ENCODE results near the gene PBX3.
A peak's percentile ranks its signal among the peaks of the same experiment; 100 is the strongest.
"Not testable (repeated sequence)": the region's sequence is repeated elsewhere in the genome, so short reads cannot be mapped to it uniquely, and the experiment has no call there.

The PBX3 gene

GRCh38 chr9:125778538-125779219, 31.5 kb downstream of the PBX3 start:
- not testable (repeated sequence) for DNase-seq (ENCODE audit: low read depth)

DNA sequence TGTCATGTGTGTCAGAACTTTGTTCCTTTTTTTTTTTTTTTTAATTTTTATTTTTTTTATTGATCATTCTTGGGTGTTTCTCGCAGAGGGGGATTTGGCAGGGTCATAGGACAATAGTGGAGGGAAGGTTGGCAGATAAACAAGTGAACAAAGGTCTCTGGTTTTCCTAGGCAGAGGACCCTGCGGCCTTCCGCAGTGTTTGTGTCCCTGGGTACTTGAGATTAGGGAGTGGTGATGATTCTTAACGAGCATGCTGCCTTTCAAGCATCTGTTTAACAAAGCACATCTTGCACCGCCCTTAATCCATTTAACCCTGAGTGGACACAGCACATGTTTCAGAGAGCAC, 32.0 kb downstream of the PBX3 start:
- DNase-seq (ENCODE audit: low read depth), result not testable (repeated sequence)

DNA sequence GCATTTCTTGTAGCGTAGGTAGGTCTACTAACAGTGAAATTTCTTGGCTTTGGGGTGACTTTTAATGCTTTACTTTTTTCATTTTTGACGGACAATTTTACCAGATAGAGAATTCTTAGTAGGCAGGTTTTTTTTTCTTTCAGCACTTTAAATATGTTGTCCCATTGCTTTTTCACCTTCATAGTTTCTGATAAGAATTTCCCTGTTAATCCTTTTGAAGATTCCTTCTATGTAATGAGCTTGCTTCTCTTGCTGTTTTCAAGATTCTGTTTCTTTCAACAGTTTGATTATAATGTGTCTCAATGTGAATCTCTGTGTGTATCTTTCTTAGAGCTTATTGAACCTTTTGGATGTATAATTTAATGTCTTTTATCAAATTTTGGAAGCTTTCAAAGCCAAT, 35.5 kb downstream of the PBX3 start:
- no peak for DNase-seq (ENCODE audit: low read depth)

DNA sequence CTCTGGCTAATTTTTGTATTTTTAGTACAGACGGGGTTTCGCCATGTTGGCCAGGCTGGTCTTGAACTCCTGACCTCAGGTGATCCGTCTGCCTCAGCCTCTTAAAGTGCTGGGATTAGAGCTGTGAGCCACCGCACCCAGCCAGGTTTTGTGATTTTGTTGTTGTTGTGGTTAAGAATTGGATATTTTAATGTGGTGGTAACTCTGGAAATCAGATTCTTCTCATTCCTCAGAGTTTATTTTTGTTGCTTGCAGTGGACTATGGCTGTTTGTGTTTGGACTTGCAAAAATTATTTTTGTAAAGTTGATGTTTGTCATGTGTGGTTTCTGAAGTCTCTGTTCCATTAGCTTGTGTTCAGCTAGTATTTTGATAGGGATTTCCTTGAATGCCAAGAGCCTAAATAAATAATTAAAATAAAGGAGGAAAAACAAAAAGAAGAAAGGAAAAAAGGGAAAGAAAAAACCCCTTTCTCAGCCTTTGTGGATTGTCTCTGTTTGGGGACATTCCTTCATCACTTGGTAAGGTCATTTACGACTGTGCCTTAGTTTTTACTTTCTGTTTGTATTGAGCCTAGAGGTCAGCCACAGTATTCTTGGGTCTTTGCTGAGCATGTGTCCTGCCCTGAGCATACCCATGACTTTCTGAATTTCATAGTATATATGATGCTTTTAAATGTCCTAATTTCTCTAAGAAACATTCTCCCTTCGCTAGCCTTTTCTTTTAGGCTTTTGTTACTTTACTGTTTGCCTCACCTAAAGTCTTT, 37.3 kb downstream of the PBX3 start:
- peak; percentile 63 for DNase-seq (ENCODE audit: low read depth)

GRCh38 chr9:125785248-125785751, 38.1 kb downstream of the PBX3 start:
- DNase-seq (ENCODE audit: low read depth), result peak; percentile 15

DNA sequence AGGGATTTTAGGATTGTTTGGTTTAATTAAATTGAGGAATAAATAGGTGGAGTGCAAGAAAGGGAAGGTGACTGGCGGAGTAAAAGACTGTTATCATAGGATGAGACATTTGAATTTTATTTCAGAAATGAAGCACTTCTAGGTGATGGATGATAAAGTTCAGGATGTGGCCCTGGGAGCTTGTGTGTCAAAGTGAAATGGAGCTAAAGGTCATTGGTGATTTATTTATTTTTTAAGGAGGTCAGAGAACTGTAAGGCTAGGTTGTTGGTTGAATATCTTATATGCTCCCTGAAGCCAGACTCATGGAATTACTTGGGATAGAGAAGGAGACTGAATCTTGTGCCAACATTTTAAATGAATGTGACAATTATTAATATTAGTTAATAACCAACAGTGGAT, 40.5 kb downstream of the PBX3 start:
- no peak for DNase-seq (ENCODE audit: low read depth)

DNA sequence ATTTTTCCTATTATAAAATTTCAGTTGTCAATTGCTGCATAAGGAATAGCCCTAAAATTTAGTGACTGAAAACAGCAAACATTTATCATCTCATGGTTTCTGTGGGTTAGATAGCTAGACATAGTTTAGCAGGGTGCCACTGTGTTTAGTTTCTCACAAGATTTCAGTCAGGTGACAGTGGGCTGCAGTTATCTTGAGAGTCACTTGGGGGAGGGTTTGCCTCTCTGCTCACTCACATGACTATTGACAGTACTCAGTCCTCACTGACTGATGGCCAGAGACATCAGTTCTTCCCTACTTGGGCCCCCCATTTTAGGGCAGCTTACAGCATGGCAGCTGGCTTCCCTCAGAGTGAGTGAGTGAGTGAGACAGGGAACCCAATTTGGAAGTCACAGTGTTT, 42.0 kb downstream of the PBX3 start:
- DNase-seq (ENCODE audit: low read depth), result no peak

DNA sequence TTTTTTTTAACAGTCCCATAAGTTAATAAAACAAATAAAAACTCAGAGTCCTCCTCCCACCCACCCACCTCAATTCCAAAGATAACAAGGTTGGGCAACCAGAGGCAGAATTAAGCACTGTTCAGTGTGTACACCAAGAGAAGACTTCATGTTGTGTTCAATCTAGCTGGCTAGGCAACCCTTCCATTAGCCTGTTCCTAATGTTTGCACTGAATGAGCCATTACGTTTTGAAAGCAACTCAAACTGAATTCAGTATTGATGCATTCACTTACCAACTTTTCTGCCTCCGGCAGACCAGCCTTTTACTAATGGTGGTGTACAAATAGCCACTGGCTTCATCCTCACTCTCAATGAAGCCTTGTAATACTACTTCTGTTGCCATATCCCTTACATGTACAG, 47.5 kb downstream of the PBX3 start:
- no peak for DNase-seq (ENCODE audit: low read depth)

- DNase-seq (ENCODE audit: low read depth), result no peak
Observed at GRCh38 chr9:125795970-125796596, 48.9 kb downstream of the PBX3 start.

- peak; percentile 20 for DNase-seq (ENCODE audit: low read depth)
Observed at GRCh38 chr9:125797930-125798329, 50.8 kb downstream of the PBX3 start.

DNA sequence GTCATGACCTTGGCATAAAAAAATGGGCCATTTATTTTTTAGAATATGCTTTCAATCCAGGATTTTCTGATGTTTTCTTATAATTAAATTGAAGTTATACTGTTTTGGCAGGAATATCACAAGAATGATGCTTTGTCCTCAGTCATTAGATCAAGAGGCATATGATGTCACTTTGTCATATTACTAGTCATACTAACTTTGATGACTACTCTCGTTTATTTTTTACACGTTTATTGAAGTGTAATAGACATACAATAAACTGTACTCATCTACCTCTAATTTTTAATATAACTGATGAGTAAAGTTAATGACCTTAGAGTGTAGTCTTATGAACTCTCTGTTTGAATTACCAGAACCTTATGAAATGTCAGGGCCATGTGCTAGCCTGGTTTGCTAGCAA, 56.4 kb downstream of the PBX3 start:
- no peak for DNase-seq (ENCODE audit: low read depth)

GRCh38 chr9:125805057-125805456, 57.9 kb downstream of the PBX3 start:
- peak; percentile 94 for DNase-seq (ENCODE audit: low read depth)

DNA sequence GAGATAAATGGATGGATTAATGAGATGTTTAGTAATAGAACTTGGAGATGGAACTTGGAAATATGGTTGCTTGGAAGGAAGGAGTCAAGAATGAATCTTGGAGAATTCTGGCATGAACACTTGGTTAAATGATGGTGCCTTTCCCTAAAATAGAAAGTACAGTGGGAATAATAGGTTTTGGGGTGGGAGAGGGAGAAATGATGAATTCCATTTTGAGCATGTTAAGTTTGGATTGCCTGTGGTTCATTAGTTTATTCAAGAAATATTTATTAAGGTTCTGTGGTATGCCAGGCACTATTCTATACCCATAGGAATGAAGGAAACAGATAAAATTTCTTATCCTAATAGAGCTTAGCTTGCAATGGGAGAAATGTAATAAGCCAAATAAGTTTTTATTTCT, 58.4 kb downstream of the PBX3 start:
- DNase-seq (ENCODE audit: low read depth), result peak; percentile 65

GRCh38 chr9:125807079-125807478, 59.9 kb downstream of the PBX3 start:
- peak; percentile 78 for DNase-seq (ENCODE audit: low read depth)

DNA sequence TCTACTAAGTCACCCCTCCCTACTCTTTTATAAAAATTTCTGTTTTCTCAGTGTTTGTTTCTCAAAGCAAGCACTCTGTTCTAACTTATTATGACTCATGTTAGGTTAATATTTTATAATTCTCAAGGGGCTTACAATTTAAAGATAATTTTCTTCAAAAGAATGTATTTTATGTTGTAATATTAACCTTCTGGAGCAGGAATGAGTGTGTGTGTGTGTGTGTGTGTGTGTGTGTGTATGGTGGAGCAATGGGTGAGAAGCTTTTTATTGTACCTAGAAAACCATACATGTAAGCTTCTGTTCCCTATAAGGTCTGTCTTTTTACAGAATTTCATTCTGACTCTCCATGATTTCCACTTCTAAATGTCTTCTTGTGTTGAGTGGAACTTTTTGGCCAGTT, 63.0 kb downstream of the PBX3 start:
- no peak for DNase-seq (ENCODE audit: low read depth)

DNA sequence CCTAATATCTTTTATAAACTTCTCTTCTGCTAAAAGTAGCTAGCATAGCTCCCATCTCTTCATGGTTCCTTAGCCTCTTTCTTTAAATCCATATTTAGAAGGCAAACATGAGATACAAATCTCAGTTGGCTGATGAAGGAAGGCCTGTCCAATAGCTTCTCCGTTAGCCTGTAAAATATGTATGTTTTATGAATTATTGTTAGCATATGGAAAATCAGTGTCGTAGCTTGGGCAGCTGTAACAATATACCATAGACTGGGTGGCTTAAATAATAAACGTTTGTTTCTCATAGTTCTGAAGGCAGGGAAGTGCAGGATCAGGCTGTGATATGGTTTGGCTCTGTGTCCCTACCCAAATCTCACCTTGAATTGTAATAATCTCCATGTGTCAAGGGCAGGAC, 63.8 kb downstream of the PBX3 start:
- no peak for DNase-seq (ENCODE audit: low read depth)

GRCh38 chr9:125812403-125812802, 65.2 kb downstream of the PBX3 start:
- no peak for DNase-seq (ENCODE audit: low read depth)

GRCh38 chr9:125815568-125815967, 68.4 kb downstream of the PBX3 start:
- DNase-seq (ENCODE audit: low read depth), result peak; percentile 48

DNA sequence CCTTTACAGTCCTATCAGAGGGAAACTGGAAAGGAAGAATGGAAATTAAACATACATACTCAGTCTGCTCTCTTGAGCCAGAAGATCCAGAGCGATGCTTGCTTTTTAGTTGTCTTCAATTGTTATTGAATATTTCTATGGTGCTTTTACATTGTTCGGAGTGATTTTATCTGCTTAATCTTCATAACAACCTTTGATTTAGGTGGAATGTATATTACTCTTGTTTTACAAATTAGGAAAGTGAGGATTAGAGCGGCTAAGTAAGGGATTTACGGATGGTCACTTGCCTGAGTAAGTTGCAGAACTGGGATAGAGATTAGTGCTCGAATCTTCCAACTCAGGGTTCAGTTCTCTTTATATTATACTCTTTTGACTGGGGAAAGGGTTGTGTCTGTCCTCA, 69.1 kb downstream of the PBX3 start:
- no peak for DNase-seq (ENCODE audit: low read depth)

- DNase-seq (ENCODE audit: low read depth), result peak; percentile 21
Observed at GRCh38 chr9:125820100-125820804, 73.1 kb downstream of the PBX3 start.

- DNase-seq (ENCODE audit: low read depth), result no peak
Observed at GRCh38 chr9:125821078-125821477, 73.9 kb downstream of the PBX3 start.

- DNase-seq (ENCODE audit: low read depth), result no peak
Observed at GRCh38 chr9:125822160-125822559, 75.0 kb downstream of the PBX3 start.

DNA sequence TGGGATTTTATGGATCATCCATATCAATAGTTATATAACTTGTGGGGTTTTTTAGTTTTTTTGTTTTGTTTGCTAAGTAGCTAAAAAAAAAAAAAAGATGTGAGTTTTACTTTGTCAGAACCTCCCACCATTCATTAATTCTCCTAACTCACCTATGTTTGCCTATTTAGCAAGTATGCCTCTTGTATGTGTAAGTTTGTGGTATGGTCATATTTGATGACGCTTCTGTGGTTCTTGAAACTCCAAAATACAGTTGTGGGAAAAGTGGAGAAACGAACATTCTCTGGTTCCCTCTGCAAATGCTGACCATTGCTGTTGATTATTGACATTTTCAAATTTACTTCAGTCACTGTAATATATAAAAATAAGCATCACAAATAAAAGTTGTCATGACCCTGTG, 75.7 kb downstream of the PBX3 start:
- no peak for DNase-seq (ENCODE audit: low read depth)

Measured in EH (cell line).